GM23338 (cell line): ENCODE measurements around the gene EPHA8. TPM values are rescaled to one million over a fixed set of nuclear protein-coding genes. Genes with fewer than 3 reads are reported as not detected.

Source experiments
- ATAC-seq: fragments of 200-7000 bp; cut with Tn5 transposase; 3 replicates; pipeline ENCODE4 v1.9.1; 2020
- DNase-seq: peaks from one replicate; pipeline ENCODE4 v3.0.0-alpha.2; 2015; ENCODE audit warnings: low spot score
- H2AFZ ChIP-seq: fragments of 200-600 bp; sonication (generic); 2 replicates; pipeline ENCODE4 v1.8.0; 2016; ENCODE audit warnings: antibody characterized with exemption, mild to moderate bottlenecking, moderate library complexity
- H3F3A ChIP-seq: fragments of 200-600 bp; sonication (generic); replicated peaks from 2 replicates; pipeline ENCODE4 v1.8.0; 2017; ENCODE audit warnings: antibody characterized with exemption, mixed run types, low read depth
- H3K27ac ChIP-seq: fragments of 200-600 bp; sonication (generic); 2 replicates; pipeline ENCODE4 v1.6.1; 2016; ENCODE audit warnings: low read depth
- H3K27me3 ChIP-seq: fragments of 200-600 bp; sonication (generic); 2 replicates; pipeline ENCODE4 v1.8.0; 2016; ENCODE audit warnings: mild to moderate bottlenecking, mixed run types, moderate library complexity; ENCODE audit not compliant: insufficient read depth
- H3K36me3 ChIP-seq: fragments of 200-600 bp; sonication (generic); 2 replicates; pipeline ENCODE4 v1.8.0; 2016; ENCODE audit warnings: mild to moderate bottlenecking; ENCODE audit not compliant: insufficient read depth
- H3K4me1 ChIP-seq: fragments of 200-600 bp; sonication (generic); 2 replicates; pipeline ENCODE4 v1.8.0; 2016; ENCODE audit warnings: mild to moderate bottlenecking, moderate library complexity; ENCODE audit not compliant: insufficient read depth
- H3K4me2 ChIP-seq: fragments of 200-600 bp; sonication (generic); 2 replicates; pipeline ENCODE4 v1.7.1; 2017; ENCODE audit warnings: mixed run types
- H3K4me3 ChIP-seq: fragments of 200-600 bp; sonication (generic); 2 replicates; pipeline ENCODE4 v1.6.1; 2016; ENCODE audit warnings: mixed run types
- H3K79me2 ChIP-seq: fragments of 200-600 bp; sonication (generic); replicated peaks from 2 replicates; pipeline ENCODE4 v1.8.0; 2017; ENCODE audit warnings: mild to moderate bottlenecking; ENCODE audit not compliant: insufficient read depth
- H3K9me2 ChIP-seq: fragments of 200-600 bp; sonication (generic); 2 replicates; pipeline ENCODE4 v1.8.0; 2017; ENCODE audit not compliant: insufficient read depth
- H4K20me1 ChIP-seq: fragments of 200-600 bp; sonication (generic); replicated peaks from 2 replicates; pipeline ENCODE4 v1.8.0; 2017; ENCODE audit warnings: mild to moderate bottlenecking; ENCODE audit not compliant: insufficient read depth
- H3K27ac Mint-ChIP-seq: 2 replicates; pipeline ENCODE4 v1.8.0; 2020; ENCODE audit warnings: inconsistent platforms, mild to moderate bottlenecking, moderate library complexity, mixed read lengths
- H3K27me3 Mint-ChIP-seq: 3 replicates; pipeline ENCODE4 v1.8.0; 2022; ENCODE audit warnings: low read depth, mild to moderate bottlenecking, moderate library complexity, mixed read lengths, inconsistent platforms; ENCODE audit not compliant: insufficient read depth, poor library complexity
- H3K36me3 Mint-ChIP-seq: 3 replicates; pipeline ENCODE4 v1.8.0; 2021; ENCODE audit warnings: low read depth, mild to moderate bottlenecking, inconsistent platforms, moderate library complexity, mixed read lengths
- H3K4me1 Mint-ChIP-seq: 3 replicates; pipeline ENCODE4 v1.8.0; 2020; ENCODE audit warnings: mild to moderate bottlenecking, inconsistent platforms, mixed read lengths
- H3K4me3 Mint-ChIP-seq: 3 replicates; pipeline ENCODE4 v1.8.0; 2021; ENCODE audit warnings: moderate library complexity, mild to moderate bottlenecking, inconsistent platforms, mixed read lengths
- H3K9me3 Mint-ChIP-seq: 3 replicates; pipeline ENCODE4 v1.8.0; 2020; ENCODE audit warnings: moderate library complexity, mild to moderate bottlenecking, inconsistent platforms, mixed read lengths
- CREB1 ChIP-seq: fragments of 250-450 bp; sonication (Bioruptor Pico); IDR thresholded peaks from 2 replicates; pipeline ENCODE4 v1.5.0; 2020; ENCODE audit warnings: low read depth, mild to moderate bottlenecking, moderate library complexity
- CTCF ChIP-seq, 2 experiments: fragments of 200-600 bp in 1 of 2; sonication (generic) in 1 of 2; conservative IDR thresholded peaks; 2 replicates each; pipeline versions ENCODE4 v1.5.1 to v1.6.1; 2016 to 2017; ENCODE audit warnings: antibody characterized with exemption in 2 of 2, low read depth in 2 of 2, mild to moderate bottlenecking in 2 of 2, moderate library complexity in 1 of 2
- EZH2phosphoT487 ChIP-seq: fragments of 200-600 bp; sonication (generic); IDR thresholded peaks from one replicate; pipeline ENCODE4 v1.8.1; 2018; ENCODE audit warnings: antibody characterized with exemption; ENCODE audit not compliant: unreplicated experiment
- JUNB ChIP-seq: IDR thresholded peaks from one replicate; pipeline ENCODE4 v1.6.1; 2016; ENCODE audit warnings: antibody characterized with exemption; ENCODE audit not compliant: unreplicated experiment
- ZNF114 ChIP-seq: fragments of 250-450 bp; sonication (Bioruptor Pico); IDR thresholded peaks from 2 replicates; pipeline ENCODE4 v1.5.0; 2020; ENCODE audit warnings: mild to moderate bottlenecking, moderate library complexity
- ZNF462 ChIP-seq: fragments of 250-450 bp; sonication (Bioruptor Pico); IDR thresholded peaks from 2 replicates; pipeline ENCODE4 v1.5.0; 2020; ENCODE audit warnings: mild to moderate bottlenecking, moderate library complexity
- polyA plus RNA-seq: library from polyadenylated mRNA; unstranded; fragments of >200 nt; fragmentation: Nextera tagmentation; extraction: Ambion mirVana; gene quantifications from 2 replicates; pipeline ENCODE4 v1.2.1, GENCODE V29; 2016
- total RNA-seq: library from RNA; depleted of rRNA; stranded (reverse); fragments of >200 nt; shearing (Covaris generic); gene quantifications from 2 replicates; pipeline ENCODE4 v1.2.3, GENCODE V29; 2014

EPHA8 gene
- total and polyA plus RNA-seq, 2 experiments from 2014 or later: 2.3 to 5.0 TPM

- ATAC-seq: peak; percentile 13
- H3K27me3 ChIP-seq: no peaks in the 10 kb centered on the region
- H3K4me1 ChIP-seq: no peaks in the 10 kb centered on the region; the same call in 1 of the 2 replicates
- Mint-ChIP-seq H3K9me3 (no peaks in the 10 kb centered on the region; the same call in 2 of the 3 replicates), H3K27ac (no peak overlapping the region), H3K36me3 (no peaks in the 10 kb centered on the region), H3K4me3 (no peak overlapping the region), H3K4me1 (peaks cover 8% of the 10 kb centered on the region), H3K27me3 (peaks cover 9% of the 10 kb centered on the region)
- H4K20me1 ChIP-seq: no peaks in the 10 kb centered on the region
- peak overlapping the region; percentile 75; the same call in 1 of the 2 replicates for H2AFZ ChIP-seq
- H3K79me2 ChIP-seq: no peaks in the 10 kb centered on the region
- no peak overlapping the region for H3K4me3 ChIP-seq
- no peak for TF ChIP-seq CTCF (conservative IDR thresholded peaks at IDR 0.05; ENCODE audit: low read depth in 2 of 2)
- TF ChIP-seq CREB1 (CRISPR knock-in tag): no peak
- TF ChIP-seq ZNF114 (CRISPR knock-in tag): no peak
- H3K4me2 ChIP-seq: no peak overlapping the region; the same call in 1 of the 2 replicates
- no peaks in the 10 kb centered on the region for H3K36me3 ChIP-seq
- H3K9me2 ChIP-seq: no peaks in the 10 kb centered on the region
- peak; percentile 34 for DNase-seq
- H3F3A ChIP-seq: no peaks in the 10 kb centered on the region
- H3K27ac ChIP-seq: no peak overlapping the region
These were observed 75.4 kb downstream of the EPHA8 start for GRCh38 chr1:22638476-22639234.

- peaks cover 8% of the 10 kb centered on the region for H3K4me1 Mint-ChIP-seq
- ATAC-seq (peak; percentile 80), DNase-seq (peak; percentile 91)
- H3K27ac ChIP-seq: no peak overlapping the region
- peak overlapping the region; percentile 75; the same call in 1 of the 2 replicates for H2AFZ ChIP-seq
- no peaks in the 10 kb centered on the region for H3K9me2 ChIP-seq
- peaks cover 7% of the 10 kb centered on the region for H3K27me3 Mint-ChIP-seq
- H3K36me3 Mint-ChIP-seq: no peaks in the 10 kb centered on the region
- H3K4me3 ChIP-seq: no peak overlapping the region
- H3K36me3 ChIP-seq: no peaks in the 10 kb centered on the region
- H3K27ac Mint-ChIP-seq: no peak overlapping the region
- no peaks in the 10 kb centered on the region for H3K27me3 ChIP-seq
- H3K79me2 ChIP-seq: no peaks in the 10 kb centered on the region
- no peaks in the 10 kb centered on the region for H3F3A ChIP-seq
- no peaks in the 10 kb centered on the region for H4K20me1 ChIP-seq
- H3K4me2 ChIP-seq: peak overlapping the region; percentile 7; the same call in 1 of the 2 replicates
- no peaks in the 10 kb centered on the region; the same call in 1 of the 2 replicates for H3K4me1 ChIP-seq
- no peak overlapping the region for H3K4me3 Mint-ChIP-seq
- no peaks in the 10 kb centered on the region; the same call in 2 of the 3 replicates for H3K9me3 Mint-ChIP-seq
- TF ChIP-seq CTCF (conservative IDR thresholded peaks at IDR 0.05; ENCODE audit: low read depth in 2 of 2) (peak; percentile 56 to 75), JUNB (no peak), ZNF114 (CRISPR knock-in tag) (no peak), ZNF462 (no peak), CREB1 (CRISPR knock-in tag) (no peak), EZH2phosphoT487 (no peak)
These were observed 76.0 kb downstream of the EPHA8 start for GRCh38 chr1:22639286-22639685.
